Activated naive CD4-positive, alpha-beta T cell (primary cell): Measurements from ENCODE around the gene IGSF9.
A peak's percentile ranks its signal among the peaks of the same experiment; 100 is the strongest.

Source experiments
- DNase-seq, 4 experiments: peaks; one replicate each; lab custom pipeline; 2025; lab: John Stamatoyannopoulos, UW

IGSF9 gene

GRCh38 chr1:159931795-159932173 lies 13.6 kb downstream of the IGSF9 start:
- no peak for DNase-seq

DNA sequence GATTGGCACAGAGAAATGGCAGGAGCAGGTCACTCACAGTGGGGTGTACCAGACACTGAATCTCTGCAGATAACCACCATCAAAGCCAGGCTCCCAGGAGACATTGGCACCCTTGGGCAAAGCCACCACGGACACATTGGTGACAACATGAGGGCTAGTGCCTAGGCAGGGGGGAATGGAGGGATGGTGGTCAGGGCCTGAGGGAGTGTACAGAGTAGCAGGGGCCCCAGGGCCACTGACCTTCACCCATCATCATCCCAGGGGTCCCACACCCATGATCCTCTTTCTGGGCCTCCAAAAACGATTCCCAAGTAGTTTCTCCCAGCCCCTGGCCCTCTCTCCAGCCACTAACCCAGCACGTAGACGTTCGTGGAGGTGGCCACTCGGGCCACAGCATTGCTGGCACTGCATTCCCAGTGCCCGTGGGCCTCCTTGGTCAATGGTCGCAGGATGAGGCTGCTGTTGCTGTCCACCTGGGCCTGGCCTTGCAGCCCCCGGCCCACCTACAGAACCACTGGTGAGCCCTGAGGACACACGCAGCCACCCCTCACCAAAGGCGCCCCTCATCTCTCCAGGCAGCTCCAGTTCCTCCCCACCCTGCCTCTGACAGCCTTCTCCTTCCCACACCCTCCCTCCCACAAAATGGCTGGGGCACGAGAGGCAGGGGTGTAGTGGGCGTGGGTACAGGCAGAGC lies 14.2 kb downstream of the IGSF9 start:
- DNase-seq = no peak

DNA sequence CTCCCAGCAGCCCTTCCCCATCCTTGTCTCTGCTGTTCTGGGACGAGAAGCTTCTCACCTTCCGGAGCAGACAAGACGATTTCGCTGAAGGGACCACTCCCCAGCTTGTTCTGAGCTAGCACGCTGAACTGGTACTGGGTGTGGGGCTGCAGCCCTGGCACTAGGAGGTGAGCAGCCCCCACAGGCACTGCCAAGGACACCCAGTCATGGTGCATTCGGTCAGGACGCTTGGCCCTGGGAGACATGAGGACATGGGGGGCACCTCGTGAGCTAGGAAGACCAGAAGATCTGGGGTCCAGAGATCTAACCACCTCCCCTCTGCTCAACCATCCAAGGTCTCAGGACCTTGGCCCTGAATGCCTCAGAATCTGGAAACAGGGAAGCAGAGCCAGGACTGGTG lies 14.8 kb downstream of the IGSF9 start:
- no peak for DNase-seq

DNA sequence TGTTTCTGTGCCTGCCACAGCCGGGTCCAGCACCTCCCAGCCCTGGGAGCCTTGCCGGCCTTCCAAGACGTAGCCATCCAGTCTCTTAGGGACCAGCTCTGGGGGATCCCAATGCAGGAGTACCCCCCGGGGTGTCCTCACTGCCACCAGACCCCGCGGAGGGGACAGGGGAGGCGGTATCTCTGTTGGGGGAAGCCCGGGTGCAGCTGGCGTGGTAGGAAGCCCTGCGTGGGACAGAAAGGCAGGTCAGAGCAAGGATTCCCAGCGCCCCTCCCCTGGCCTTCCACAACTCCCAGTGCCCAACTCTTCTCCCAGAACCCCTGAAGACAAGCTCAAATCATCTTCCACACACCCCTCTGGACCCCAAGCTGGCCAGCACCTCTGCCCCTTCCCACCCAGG lies 15.2 kb downstream of the IGSF9 start:
- DNase-seq = no peak

DNA sequence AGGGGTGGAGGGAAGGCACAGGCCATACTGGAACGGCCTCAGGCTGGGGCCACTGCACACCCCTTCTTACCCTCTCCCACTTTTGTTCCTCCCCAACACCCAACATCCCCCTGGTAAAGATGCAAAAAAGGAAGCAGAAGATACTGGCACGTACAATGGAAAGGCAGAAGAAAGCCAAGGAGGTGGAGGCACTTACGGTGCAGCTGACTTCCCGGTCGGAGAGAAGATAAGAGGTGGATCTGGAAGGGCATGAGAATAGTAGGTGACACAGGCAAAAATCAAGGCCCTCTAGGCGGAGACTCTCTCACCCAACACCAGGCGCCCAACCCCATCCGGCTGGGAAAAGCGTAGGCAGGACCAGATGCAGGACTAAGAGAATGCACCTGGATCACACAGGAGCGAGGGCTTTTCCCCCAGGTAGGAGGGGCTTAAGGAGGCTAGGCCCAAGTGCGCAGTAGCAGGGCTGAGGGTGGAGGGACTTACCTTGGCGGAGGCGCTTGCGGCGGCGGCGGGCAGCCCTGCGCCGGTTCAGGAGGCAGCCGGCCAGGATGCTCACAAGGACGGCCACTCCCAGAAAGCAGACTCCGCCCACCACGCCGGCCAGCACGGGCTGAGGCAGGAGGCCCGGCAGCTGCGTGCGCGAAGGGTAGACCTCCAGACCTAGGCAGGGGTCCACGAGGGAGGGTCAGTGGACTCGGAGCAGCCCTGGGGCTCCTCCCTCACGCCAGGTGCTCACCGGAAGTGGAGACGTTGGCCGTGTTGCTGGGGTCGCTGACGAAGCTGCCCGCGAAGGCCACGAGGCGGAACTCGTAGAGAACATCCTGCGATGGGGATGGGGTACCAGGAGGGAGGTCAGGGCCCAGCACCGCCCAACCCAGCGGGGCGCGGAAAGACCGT lies 16.0 kb downstream of the IGSF9 start:
- no peak for DNase-seq

DNA sequence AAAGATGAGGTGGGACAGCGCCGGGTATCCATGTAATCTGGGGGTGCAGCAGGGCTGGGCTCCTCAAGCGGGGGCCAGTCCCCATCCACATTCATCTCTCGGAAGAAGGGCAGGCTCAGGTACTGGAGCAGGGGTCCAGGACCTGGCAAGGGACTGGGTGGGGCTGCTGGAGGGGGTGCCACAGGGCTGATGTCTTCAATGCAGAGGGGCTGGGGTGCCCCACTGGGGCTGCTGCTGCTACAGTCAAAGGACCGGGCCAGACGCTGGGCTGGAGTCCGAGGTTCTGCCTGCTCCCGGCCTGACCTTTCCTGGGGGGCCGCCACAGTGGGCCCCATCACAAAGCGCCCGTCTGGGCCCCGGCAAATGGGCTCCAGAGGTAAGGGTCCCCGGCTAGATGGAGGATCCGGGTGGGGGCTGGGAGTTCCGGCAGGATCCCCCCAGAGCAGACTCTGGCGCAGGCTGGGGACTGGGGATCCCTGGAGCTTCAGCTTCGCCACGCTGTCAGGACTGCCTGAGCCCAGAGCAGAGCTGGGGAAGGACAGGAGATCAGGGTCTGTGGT lies 16.8 kb downstream of the IGSF9 start:
- DNase-seq = no peak

- DNase-seq = no peak
Measured at GRCh38 chr1:159927849-159928431, 17.5 kb downstream of the IGSF9 start.

DNA sequence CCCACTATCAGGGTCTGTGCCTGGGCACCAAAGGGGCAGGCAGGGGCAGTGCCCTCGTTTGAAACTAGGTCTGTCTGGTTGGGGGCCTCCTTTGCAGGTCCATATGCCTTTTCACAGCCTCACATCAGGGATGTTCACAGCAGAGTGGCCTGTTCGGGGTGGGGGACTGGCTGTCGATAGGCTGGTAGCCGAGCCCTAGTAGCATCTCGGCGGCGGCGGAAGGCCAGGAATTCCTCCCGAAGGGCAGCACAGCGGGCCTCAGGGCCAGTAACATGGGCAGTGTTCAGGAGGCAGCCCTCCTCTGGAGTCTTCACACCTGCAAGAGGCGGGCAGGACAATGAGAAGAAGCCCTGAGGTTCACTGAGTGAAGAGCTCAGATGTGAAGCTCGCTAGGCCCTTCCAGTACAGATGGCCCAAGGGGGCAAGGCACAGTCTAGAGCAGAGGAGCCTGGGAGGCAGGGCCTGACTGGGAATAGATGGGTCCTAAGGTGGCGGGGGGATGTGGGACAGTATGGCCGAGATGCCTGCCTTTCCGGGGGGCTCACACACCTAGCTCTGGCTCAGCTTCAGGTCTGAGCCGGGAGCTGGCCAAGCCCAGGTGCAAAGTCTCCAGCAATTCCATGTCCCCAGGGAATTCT lies 18.1 kb downstream of the IGSF9 start:
- DNase-seq = no peak

- no peak for DNase-seq
Measured at GRCh38 chr1:159925719-159926078, 19.7 kb downstream of the IGSF9 start.

- DNase-seq = peak; percentile 67 to 84 (median 76)
Measured at GRCh38 chr1:159924791-159925718, 20.4 kb downstream of the IGSF9 start, which contains the start of gene TAGLN2. TAGLN2 (minus strand) TSS chr1:159925507; CDS start chr1:159920509, 4,998 bp downstream.

DNA sequence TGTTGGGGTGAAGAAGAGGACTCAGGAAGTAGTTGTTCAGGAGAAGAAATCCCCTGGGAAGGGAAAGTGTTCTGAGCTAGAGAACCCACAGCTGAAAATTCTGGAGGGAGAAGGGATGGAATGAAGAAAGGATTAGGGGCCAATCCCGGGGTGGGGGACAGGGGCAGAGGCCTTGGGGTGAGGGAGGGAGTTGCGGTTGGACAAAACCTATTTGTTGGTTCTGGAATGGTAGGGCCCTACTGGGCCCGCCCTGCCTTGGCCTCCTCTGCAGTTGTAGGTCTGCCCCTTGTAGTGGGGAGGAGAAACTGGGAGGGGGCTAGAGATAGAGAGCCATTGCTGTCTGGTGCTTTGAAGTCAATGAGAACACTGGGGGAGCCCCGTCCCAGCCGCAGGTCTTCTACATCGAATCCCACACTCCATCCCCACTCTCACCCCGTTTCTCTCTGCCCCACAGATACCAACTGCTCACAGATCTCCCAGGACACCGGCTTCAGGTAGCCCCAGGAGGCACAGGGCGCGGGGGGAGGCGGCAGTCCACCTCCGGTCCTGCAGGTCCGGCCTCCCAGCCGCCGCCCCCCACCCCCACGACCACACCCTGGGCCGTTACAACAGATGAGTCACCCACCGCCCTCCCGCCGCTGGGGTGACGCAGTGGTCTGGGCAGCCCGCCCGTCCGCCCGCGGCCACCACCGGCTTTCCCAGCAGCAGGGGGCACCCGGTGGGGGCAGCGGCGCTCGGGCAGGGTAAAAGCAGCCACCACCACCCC lies 21.2 kb downstream of the IGSF9 start:
- peak in 3 of 4 experiments; percentile 37 to 56 (median 43) for DNase-seq

DNA sequence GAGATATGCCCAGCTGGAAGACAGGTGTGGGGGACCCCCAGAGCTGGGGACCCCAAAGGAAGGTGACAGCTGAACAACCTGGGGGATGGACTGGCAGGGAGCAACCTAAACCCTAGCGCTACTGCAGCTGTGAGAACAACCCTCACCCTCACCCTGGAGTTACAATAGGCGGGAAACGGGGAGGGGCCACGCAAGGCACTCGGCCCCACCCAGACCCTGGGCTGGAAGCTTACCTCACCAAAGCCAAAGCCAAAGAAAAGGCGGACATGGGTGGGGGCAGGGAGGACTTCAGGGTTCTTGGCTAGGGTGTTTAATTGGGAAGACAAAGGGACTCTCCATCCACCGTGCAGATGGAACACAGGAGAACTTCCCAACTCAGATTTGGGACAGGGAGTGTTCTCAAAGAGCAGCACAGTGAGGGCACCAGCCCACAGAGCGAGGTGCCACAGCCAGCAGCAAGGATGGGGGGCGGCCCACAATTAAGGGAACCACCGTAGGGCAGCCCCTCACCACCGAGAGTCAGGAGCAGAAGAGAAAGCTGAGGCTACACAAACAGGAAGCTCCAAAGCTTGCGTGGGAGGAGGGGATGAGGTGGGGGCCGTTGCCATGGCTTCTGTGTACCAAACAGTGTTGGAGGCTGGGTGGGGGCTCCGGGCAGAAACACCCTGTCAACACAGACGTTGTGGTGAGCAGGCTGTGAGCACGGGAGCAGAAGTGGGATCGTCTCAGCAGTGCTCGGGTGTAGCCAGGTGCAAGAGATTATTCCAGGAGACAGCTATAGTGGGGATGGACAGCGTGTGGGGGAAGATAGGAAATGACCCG lies 22.0 kb downstream of the IGSF9 start:
- DNase-seq = peak; percentile 12 to 82 (median 58)

DNA sequence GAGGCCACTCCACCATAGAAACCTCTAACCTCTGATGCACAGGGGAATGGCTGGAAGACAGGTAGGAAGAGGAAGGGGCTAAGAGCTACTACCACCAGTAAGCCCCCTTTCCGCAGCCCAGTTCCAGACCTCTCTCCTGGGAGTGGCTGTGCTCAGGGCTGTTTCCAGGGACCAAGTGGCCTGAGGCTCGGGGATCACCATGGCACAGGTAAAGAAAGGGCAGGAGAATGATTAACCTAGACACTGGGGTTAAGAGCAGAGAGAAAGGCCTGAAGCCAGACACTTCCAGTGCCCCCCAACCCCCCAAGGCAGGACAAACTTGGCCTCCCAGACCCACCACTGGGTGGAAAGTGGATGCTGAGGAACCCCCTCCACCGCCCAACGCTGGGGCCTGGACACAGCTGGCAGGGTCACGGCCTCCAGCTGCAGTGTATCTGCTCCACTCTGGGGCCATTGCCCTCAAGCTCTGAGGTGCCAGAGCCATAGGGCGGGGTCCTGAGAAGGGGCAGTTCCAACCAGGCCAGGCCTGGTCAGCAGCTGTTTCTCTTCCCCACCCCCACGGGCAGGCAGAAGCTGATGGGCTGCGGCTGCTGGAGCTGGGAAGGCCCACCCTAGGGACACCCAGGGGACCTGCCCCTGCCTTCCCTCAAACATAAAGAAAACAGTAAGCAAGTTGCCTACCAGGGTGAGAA lies 22.8 kb downstream of the IGSF9 start:
- no peak for DNase-seq

DNA sequence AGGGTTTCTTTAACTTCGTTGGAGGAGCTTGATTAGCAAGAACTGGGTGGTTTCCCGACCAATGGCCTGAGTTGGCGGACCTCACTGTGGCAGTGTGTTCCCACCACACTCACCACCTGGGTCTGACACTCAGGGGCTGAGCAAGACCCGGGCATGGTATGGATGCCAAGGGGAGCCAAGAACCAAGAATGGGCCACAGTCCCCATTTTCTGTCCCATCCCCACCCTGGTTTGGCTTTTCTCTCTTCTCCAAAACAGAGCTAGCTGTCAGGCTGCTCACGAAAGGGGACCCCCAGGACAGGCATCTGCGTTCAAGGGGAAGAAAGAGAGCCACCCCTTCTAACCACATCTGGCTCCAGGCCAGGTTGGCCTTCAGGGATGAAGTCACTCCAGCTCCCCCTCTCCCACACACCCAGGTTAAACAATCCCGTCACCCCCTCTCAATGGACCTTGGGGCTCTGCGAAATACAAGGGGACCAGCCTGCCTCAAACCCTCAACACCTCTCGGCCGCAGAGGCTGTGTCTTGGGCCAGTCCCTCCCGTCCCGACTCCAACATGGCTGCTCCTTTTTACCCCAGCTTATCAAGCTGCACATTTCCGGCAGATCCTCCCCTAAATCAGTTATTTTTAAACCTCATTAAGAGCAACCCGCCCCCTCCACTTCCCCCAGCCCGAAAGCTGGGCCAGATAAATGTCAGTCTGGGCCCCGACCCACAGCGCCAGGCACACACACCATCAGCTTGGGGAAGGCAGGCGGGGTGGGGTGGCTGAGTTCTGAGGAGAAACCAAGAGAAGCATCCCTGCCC lies 23.5 kb downstream of the IGSF9 start:
- no peak for DNase-seq

- DNase-seq = no peak
Measured at GRCh38 chr1:159921251-159921650, 24.2 kb downstream of the IGSF9 start.

- DNase-seq = no peak
Measured at GRCh38 chr1:159920651-159921050, 24.8 kb downstream of the IGSF9 start.

DNA sequence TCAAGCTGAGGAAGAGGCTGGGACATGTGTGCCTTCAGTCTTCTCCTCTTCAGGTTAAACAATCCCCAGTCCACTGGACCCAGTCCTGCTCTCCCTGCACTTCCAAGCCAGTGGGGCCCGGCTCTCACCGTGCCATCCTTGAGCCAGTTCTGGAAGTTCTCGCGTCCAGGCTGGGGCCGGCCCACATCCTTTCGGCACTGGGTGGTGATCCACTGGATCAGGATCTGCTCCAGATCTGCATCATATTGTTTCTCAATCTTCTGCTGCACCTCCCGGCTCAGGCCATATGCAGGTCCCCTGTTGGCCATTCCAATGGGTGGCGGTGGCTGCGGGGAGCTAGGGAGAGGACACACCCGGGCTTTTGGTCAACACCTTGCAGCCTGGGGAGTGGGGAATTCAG lies 25.2 kb downstream of the IGSF9 start:
- DNase-seq = no peak
